HUDEP-2 (cell line): ENCODE data around the gene BCAS3.
"Not testable (repeated sequence)": the region's sequence is repeated elsewhere in the genome, so short reads cannot be mapped to it uniquely, and the experiment has no call there.

Source experiments
- DNase-seq, 76 experiments: peaks; one replicate each; lab custom pipeline; 2025; ENCODE audit not compliant: unreplicated experiment in 76 of 76; lab: John Stamatoyannopoulos, UW

The BCAS3 gene

GRCh38 chr17:60781880-60782412 lies 104.3 kb downstream of the BCAS3 start:
- DNase-seq, result no peak

GRCh38 chr17:60782742-60783141 lies 105.1 kb downstream of the BCAS3 start:
- DNase-seq, result no peak

- no peak for DNase-seq
Observed at GRCh38 chr17:60790205-60790604, 112.6 kb downstream of the BCAS3 start.

- no peak for DNase-seq
Observed at GRCh38 chr17:60792250-60792898, 114.7 kb downstream of the BCAS3 start.

- no peak for DNase-seq
Observed at GRCh38 chr17:60798576-60798975, 120.9 kb downstream of the BCAS3 start.

GRCh38 chr17:60802377-60802776 lies 124.7 kb downstream of the BCAS3 start:
- no peak for DNase-seq

- no peak for DNase-seq
Observed at GRCh38 chr17:60803059-60803458, 125.4 kb downstream of the BCAS3 start.

- no peak for DNase-seq
Observed at GRCh38 chr17:60804831-60805230, 127.2 kb downstream of the BCAS3 start.

- DNase-seq, result no peak
Observed at GRCh38 chr17:60809421-60809820, 131.8 kb downstream of the BCAS3 start.

- not testable (repeated sequence) for DNase-seq
Observed at GRCh38 chr17:60814941-60815340, 137.3 kb downstream of the BCAS3 start.

- no peak for DNase-seq
Observed at GRCh38 chr17:60817192-60817591, 139.5 kb downstream of the BCAS3 start.

- DNase-seq, result peak in 5 of 76 experiments; percentile 2 to 25 (median 12)
Observed at GRCh38 chr17:60819447-60820130, 141.9 kb downstream of the BCAS3 start.

GRCh38 chr17:60823515-60823914 lies 145.9 kb downstream of the BCAS3 start:
- DNase-seq, result no peak

- no peak for DNase-seq
Observed at GRCh38 chr17:60825351-60825750, 147.7 kb downstream of the BCAS3 start.

- DNase-seq, result no peak
Observed at GRCh38 chr17:60827943-60828342, 150.3 kb downstream of the BCAS3 start.

- DNase-seq, result no peak
Observed at GRCh38 chr17:60832151-60832585, 154.5 kb downstream of the BCAS3 start.

- DNase-seq, result no peak
Observed at GRCh38 chr17:60832631-60833030, 155.0 kb downstream of the BCAS3 start.

- no peak for DNase-seq
Observed at GRCh38 chr17:60840456-60840855, 162.8 kb downstream of the BCAS3 start.

GRCh38 chr17:60845012-60845411 lies 167.4 kb downstream of the BCAS3 start:
- DNase-seq, result no peak

GRCh38 chr17:60846175-60846574 lies 168.5 kb downstream of the BCAS3 start:
- no peak for DNase-seq

GRCh38 chr17:60851181-60851580 lies 173.5 kb downstream of the BCAS3 start:
- DNase-seq, result no peak

GRCh38 chr17:60857556-60858080 lies 180.0 kb downstream of the BCAS3 start:
- DNase-seq, result no peak
